Smooth muscle cell (in vitro differentiated cells): ENCODE measurements around the gene FAM13B. TPM values are rescaled to one million over a fixed set of nuclear protein-coding genes. Genes with fewer than 3 reads are reported as not detected.
A peak's percentile ranks its signal among the peaks of the same experiment; 100 is the strongest.

Experiments used
- DNase-seq: peaks from one replicate; lab custom pipeline; 2025; ENCODE audit not compliant: unreplicated experiment; lab: John Stamatoyannopoulos, UW
- H2AFZ ChIP-seq: fragments of 200-600 bp; sonication (generic); 2 replicates; pipeline ENCODE4 v1.6.0; 2016; ENCODE audit warnings: antibody characterized with exemption, low read depth, mild to moderate bottlenecking
- H3F3A ChIP-seq: fragments of 200-600 bp; sonication (generic); 2 replicates; pipeline ENCODE4 v1.6.0; 2017; ENCODE audit warnings: antibody characterized with exemption, low read depth
- H3K27ac ChIP-seq: fragments of 200-600 bp; sonication (generic); 2 replicates; pipeline ENCODE4 v1.5.1; 2016; ENCODE audit warnings: low read depth, mild to moderate bottlenecking
- H3K27me3 ChIP-seq: fragments of 200-600 bp; sonication (generic); 2 replicates; pipeline ENCODE4 v1.6.1; 2016; ENCODE audit warnings: low read depth, mild to moderate bottlenecking
- H3K36me3 ChIP-seq: fragments of 200-600 bp; sonication (generic); 2 replicates; pipeline ENCODE4 v1.5.1; 2016; ENCODE audit warnings: low read depth
- H3K4me1 ChIP-seq: fragments of 200-600 bp; sonication (generic); 2 replicates; pipeline ENCODE4 v1.5.1; 2016; ENCODE audit warnings: low read depth
- H3K4me2 ChIP-seq: fragments of 200-600 bp; sonication (generic); 2 replicates; pipeline ENCODE4 v1.6.0; 2016; ENCODE audit warnings: mild to moderate bottlenecking
- H3K4me3 ChIP-seq: fragments of 200-600 bp; sonication (generic); 2 replicates; pipeline ENCODE4 v1.5.1; 2016; ENCODE audit warnings: mild to moderate bottlenecking
- H3K79me2 ChIP-seq: fragments of 200-600 bp; sonication (generic); 2 replicates; pipeline ENCODE4 v1.6.0; 2016; ENCODE audit warnings: low read depth, mild to moderate bottlenecking
- H3K9ac ChIP-seq: fragments of 200-600 bp; sonication (generic); 2 replicates; pipeline ENCODE4 v1.6.0; 2016; ENCODE audit warnings: low read depth
- H3K9me3 ChIP-seq: fragments of 200-600 bp; sonication (generic); replicated peaks from 2 replicates; pipeline ENCODE4 v1.5.1; 2016; ENCODE audit warnings: low read depth
- H4K20me1 ChIP-seq: fragments of 200-600 bp; sonication (generic); 2 replicates; pipeline ENCODE4 v1.6.0; 2016; ENCODE audit warnings: low read depth
- CTCF ChIP-seq: fragments of 200-600 bp; sonication (generic); IDR thresholded peaks from 2 replicates; pipeline ENCODE4 v1.5.1; 2017; ENCODE audit warnings: borderline replicate concordance, mild to moderate bottlenecking, antibody characterized with exemption; ENCODE audit not compliant: insufficient read depth, poor library complexity, severe bottlenecking
- WGBS: methylation state at CpG from one replicate; pipeline ENCODE4 v1.1.7; 2016; ENCODE audit warnings: low lambda C conversion rate; 5-methylcytosine and 5-hydroxymethylcytosine counted together
- polyA plus RNA-seq: library from polyadenylated mRNA; unstranded; fragments of >200 nt; fragmentation: Nextera tagmentation; extraction: Ambion mirVana; gene quantifications from 2 replicates; pipeline ENCODE4 v1.2.1, GENCODE V29; 2016
- total RNA-seq: library from RNA; depleted of rRNA; stranded (reverse); fragments of >200 nt; gene quantifications from 2 replicates; pipeline ENCODE4 v1.2.3, GENCODE V29; 2014

Gene FAM13B
- 15.1 and 22.9 TPM in 2 replicates for total RNA-seq
- polyA plus RNA-seq = 3.8 and 10.9 TPM in 2 replicates

- H2AFZ ChIP-seq = peak within 1 kb of the TSS; percentile 96
These were observed at the start of gene FAM13B for GRCh38 chr5:138032572-138033385. TSS of gene FAM13B (minus strand) at chr5:138033079. CDS start at chr5:138019111, 13,968 bp downstream.

GRCh38 chr5:138082033-138082432 lies 49.2 kb upstream of the FAM13B start:
- Histone ChIP-seq H3K9ac (no peak overlapping the region), H3K79me2 (no peaks in the 10 kb centered on the region), H3K27ac (no peak overlapping the region), H3K4me2 (no peak overlapping the region), H3F3A (no peaks in the 10 kb centered on the region), H2AFZ (no peak overlapping the region), H4K20me1 (no peaks in the 10 kb centered on the region), H3K9me3 (no peaks in the 10 kb centered on the region), H3K4me3 (no peak overlapping the region), H3K36me3 (no peaks in the 10 kb centered on the region), H3K27me3 (no peaks in the 10 kb centered on the region), H3K4me1 (peaks cover 7% of the 10 kb centered on the region)
- DNase-seq = no peak
- 79% methylated on average over 4 of the region's 4 CpGs for WGBS
- TF ChIP-seq CTCF = no peak

More at GRCh38 chr5:138032572-138033385, at the start of gene FAM13B:
- no peak for TF ChIP-seq CTCF
- peak within 1 kb of the TSS; percentile 99 for H3K27ac ChIP-seq
- peaks cover 20% of the 10 kb centered on the region for H3K4me1 ChIP-seq
- H3K4me2 ChIP-seq = peak within 1 kb of the TSS; percentile 94
- H4K20me1 ChIP-seq = peaks cover 48% of the 10 kb centered on the region
- under 1% methylated on average over 60 of the region's 81 CpGs for WGBS
- H3K27me3 ChIP-seq = no peaks in the 10 kb centered on the region
- H3K4me3 ChIP-seq = peak within 1 kb of the TSS; percentile 99
- H3K79me2 ChIP-seq = peaks cover 49% of the 10 kb centered on the region
- peaks cover 4% of the 10 kb centered on the region for H3F3A ChIP-seq
- no peaks in the 10 kb centered on the region for H3K9me3 ChIP-seq
- peak within 1 kb of the TSS; percentile 99 for H3K9ac ChIP-seq
- peaks cover 5% of the 10 kb centered on the region for H3K36me3 ChIP-seq
- peak; percentile 70 for DNase-seq

GRCh38 chr5:138078006-138078643 lies 45.2 kb upstream of the FAM13B start:
- no peaks in the 10 kb centered on the region for H3K36me3 ChIP-seq
- no peak overlapping the region for H3K4me2 ChIP-seq
- H3K27ac ChIP-seq = no peak overlapping the region
- no peak for TF ChIP-seq CTCF
- no peaks in the 10 kb centered on the region for H3K9me3 ChIP-seq
- no peak overlapping the region for H3K9ac ChIP-seq
- H3K4me1 ChIP-seq = peaks cover 11% of the 10 kb centered on the region
- DNase-seq = no peak
- WGBS = 24% methylated on average over 1 of the region's 1 CpG
- no peaks in the 10 kb centered on the region for H3F3A ChIP-seq
- no peaks in the 10 kb centered on the region for H3K27me3 ChIP-seq
- H3K4me3 ChIP-seq = no peak overlapping the region
- no peaks in the 10 kb centered on the region for H4K20me1 ChIP-seq
- no peaks in the 10 kb centered on the region for H3K79me2 ChIP-seq
- no peak overlapping the region for H2AFZ ChIP-seq
